IMR-90 (cell line): Measurements from ENCODE around the gene LECT2. TPM values are rescaled to one million over a fixed set of nuclear protein-coding genes. Genes with fewer than 3 reads are reported as not detected.

Experiments
- ATAC-seq: fragments of 200-7000 bp; cut with Tn5 transposase; 2 replicates; pipeline ENCODE4 v1.9.1; 2020; ENCODE audit warnings: low read depth, mild to moderate bottlenecking, moderate library complexity
- BruUV-seq: library from RNA; stranded (reverse); fragments of 400-500 nt; replicated peaks from 2 replicates; lab custom pipeline; 2021; lab: Mats Ljungman, UMichigan
- CTCF ChIA-PET: fragments of 300-600 bp; formaldehyde crosslinking; extraction: SDS; loops from one replicate; lab custom pipeline; 2021; ENCODE audit warnings: antibody characterized with exemption; lab: Yijun Ruan, JAX
- POLR2A ChIA-PET: fragments of 300-600 bp; sonication (Branson Sonifier 250); formaldehyde crosslinking; loops from one replicate; lab custom pipeline; 2022; ENCODE audit warnings: antibody characterized with exemption; ENCODE audit not compliant: unreplicated experiment; lab: Charles Lee
- DNase-seq: peaks from one replicate; pipeline ENCODE4 v3.0.0; 2013
- H2AFZ ChIP-seq: replicated peaks from 2 replicates; pipeline ENCODE3; 2013; ENCODE audit warnings: low read length, mild to moderate bottlenecking; ENCODE audit not compliant: poor library complexity
- H2AK5ac ChIP-seq: 2 replicates; pipeline ENCODE4 v1.6.1; 2013; ENCODE audit warnings: low read depth, low read length, inconsistent platforms
- H2AK9ac ChIP-seq: replicated peaks from 2 replicates; pipeline ENCODE3; 2013; ENCODE audit warnings: mild to moderate bottlenecking, low read depth, low read length, moderate library complexity; ENCODE audit not compliant: poor library complexity
- H2BK120ac ChIP-seq: 2 replicates; pipeline ENCODE4 v1.6.1; 2013; ENCODE audit warnings: low read depth, low read length, inconsistent platforms
- H2BK15ac ChIP-seq: 3 replicates; pipeline ENCODE4 v1.6.1; 2013; ENCODE audit warnings: low read depth, low read length, inconsistent platforms
- H2BK20ac ChIP-seq: 2 replicates; pipeline ENCODE4 v1.6.1; 2013; ENCODE audit warnings: low read depth, mild to moderate bottlenecking, inconsistent platforms, low read length, moderate library complexity
- H2BK5ac ChIP-seq: 2 replicates; pipeline ENCODE4 v1.6.1; 2013; ENCODE audit warnings: mild to moderate bottlenecking, low read depth, low read length, inconsistent platforms; ENCODE audit not compliant: poor library complexity, severe bottlenecking
- H3K14ac ChIP-seq: replicated peaks from 2 replicates; pipeline ENCODE4 v1.6.1; 2013; ENCODE audit warnings: low read depth, low read length, inconsistent platforms
- H3K18ac ChIP-seq: 2 replicates; pipeline ENCODE4 v1.6.1; 2013; ENCODE audit warnings: low read depth, low read length, control low read depth
- H3K23ac ChIP-seq: 2 replicates; pipeline ENCODE4 v1.6.1; 2013; ENCODE audit warnings: low read depth, low read length, inconsistent platforms
- H3K27ac ChIP-seq: 2 replicates; pipeline ENCODE4 v1.5.1; 2013; ENCODE audit warnings: mild to moderate bottlenecking, control low read depth, low read length; ENCODE audit not compliant: insufficient read depth
- H3K27me3 ChIP-seq: 2 replicates; pipeline ENCODE4 v1.6.1; 2013; ENCODE audit warnings: low read length; ENCODE audit not compliant: control insufficient read depth, insufficient read depth
- H3K36me3 ChIP-seq: 2 replicates; pipeline ENCODE4 v1.6.1; 2013; ENCODE audit warnings: low read length, mixed read lengths; ENCODE audit not compliant: control insufficient read depth, insufficient read depth
- H3K4ac ChIP-seq: 2 replicates; pipeline ENCODE4 v1.6.1; 2013; ENCODE audit warnings: low read depth, low read length, inconsistent platforms
- H3K4me1 ChIP-seq: 2 replicates; pipeline ENCODE4 v1.6.1; 2013; ENCODE audit warnings: low read length, mixed read lengths; ENCODE audit not compliant: control insufficient read depth, insufficient read depth
- H3K4me2 ChIP-seq: 2 replicates; pipeline ENCODE4 v1.6.1; 2013; ENCODE audit warnings: low read depth, mild to moderate bottlenecking, control low read depth, low read length, moderate library complexity
- H3K4me3 ChIP-seq: 2 replicates; pipeline ENCODE4 v1.5.1; 2013; ENCODE audit warnings: low read depth, mild to moderate bottlenecking, control low read depth, low read length, moderate library complexity; ENCODE audit not compliant: insufficient read depth
- H3K56ac ChIP-seq: 2 replicates; pipeline ENCODE4 v1.6.1; 2013; ENCODE audit warnings: low read length, inconsistent platforms; ENCODE audit not compliant: insufficient read depth; ENCODE audit errors: extremely low read depth
- H3K79me1 ChIP-seq, 2 experiments: 2 replicates each; pipeline ENCODE4 v1.6.1; 2013; ENCODE audit warnings: low read length in 2 of 2, inconsistent platforms in 1 of 2, low read depth in 1 of 2
- H3K9ac ChIP-seq: 2 replicates; pipeline ENCODE4 v1.6.1; 2013; ENCODE audit warnings: low read depth, low read length, control low read depth
- H3K9me1 ChIP-seq: 2 replicates; pipeline ENCODE4 v1.6.1; 2013; ENCODE audit warnings: low read length, inconsistent platforms; ENCODE audit not compliant: insufficient read depth
- H3K9me3 ChIP-seq: 2 replicates; pipeline ENCODE4 v1.6.1; 2013; ENCODE audit warnings: low read length; ENCODE audit not compliant: control insufficient read depth, insufficient read depth
- H4K20me1 ChIP-seq: 2 replicates; pipeline ENCODE4 v1.6.1; 2013; ENCODE audit warnings: low read length, inconsistent platforms; ENCODE audit not compliant: insufficient read depth
- H4K5ac ChIP-seq: 2 replicates; pipeline ENCODE4 v1.6.1; 2013; ENCODE audit warnings: mild to moderate bottlenecking, low read depth, low read length, control low read depth
- H4K8ac ChIP-seq, 2 experiments: 2 replicates each; pipeline ENCODE4 v1.6.1; 2013; ENCODE audit warnings: low read depth in 2 of 2, low read length in 2 of 2, control low read depth in 1 of 2, inconsistent platforms in 1 of 2
- H4K91ac ChIP-seq: 2 replicates; pipeline ENCODE4 v1.6.1; 2013; ENCODE audit warnings: low read depth, low read length, inconsistent platforms; ENCODE audit not compliant: insufficient read depth
- BHLHE40 ChIP-seq: fragments of 150-350 bp; IDR thresholded peaks from 2 replicates; pipeline ENCODE4 v1.6.1; 2016; ENCODE audit warnings: mild to moderate bottlenecking, low read depth, low read length
- CEBPB ChIP-seq: IDR thresholded peaks from 2 replicates; pipeline ENCODE4 v1.6.1; 2012; ENCODE audit warnings: low read depth, low read length, improper control_type of control experiment
- CHD1 ChIP-seq: IDR thresholded peaks from 2 replicates; pipeline ENCODE4 v1.6.1; 2012; ENCODE audit warnings: low read depth, low read length, improper control_type of control experiment
- MAFK ChIP-seq: IDR thresholded peaks from 2 replicates; pipeline ENCODE4 v1.6.1; 2012; ENCODE audit warnings: low read depth, low read length, improper control_type of control experiment
- POLR2A ChIP-seq: IDR thresholded peaks from 2 replicates; pipeline ENCODE4 v1.6.1; 2012; ENCODE audit warnings: mild to moderate bottlenecking, low read depth, low read length
- WGBS, 2 experiments: methylation state at CpG; one replicate each; pipeline versions ENCODE4 v1.1.5 to v1.1.7; 2013; ENCODE audit warnings: missing lambda C conversion rate in 2 of 2; ENCODE audit not compliant: insufficient read length in 1 of 2; ENCODE audit errors: extremely low coverage in 2 of 2; 5-methylcytosine and 5-hydroxymethylcytosine counted together
- dilution Hi-C: fragments of 300-500 bp; cut with HindIII; formaldehyde crosslinking; loops from one replicate; pipeline ENCODE4 v1.14.3; 2018; ENCODE audit warnings: low sequenced_read_pairs; ENCODE audit not compliant: unreplicated experiment
- in situ Hi-C: fragments of 300-500 bp; cut with MboI; formaldehyde crosslinking; loops from 3 replicates; pipeline ENCODE4 v1.14.3; 2019; ENCODE audit warnings: low sequenced_read_pairs, inconsistent platforms, mixed read lengths
- intact Hi-C: fragments of 100-400 bp; cut with micrococcal nuclease; formaldehyde crosslinking; loops from 2 replicates; pipeline ENCODE4 v1.10.0; 2022
- polyA plus RNA-seq, 3 experiments: library from polyadenylated mRNA; depleted of rRNA; stranded (reverse); fragments of >200 nt; gene quantifications; 2 replicates each; pipeline ENCODE4 v1.2.3, GENCODE V29; 2012; ENCODE audit warnings: low replicate concordance in 1 of 3
- total RNA-seq: library from RNA; depleted of rRNA; stranded (reverse); fragments of >200 nt; gene quantifications from 2 replicates; pipeline ENCODE4 v1.2.3, GENCODE V29; 2012

The LECT2 gene
- total and polyA plus RNA-seq, 2 of the 4 experiments (the other 2 are of a cell fraction) = not detected

DNA sequence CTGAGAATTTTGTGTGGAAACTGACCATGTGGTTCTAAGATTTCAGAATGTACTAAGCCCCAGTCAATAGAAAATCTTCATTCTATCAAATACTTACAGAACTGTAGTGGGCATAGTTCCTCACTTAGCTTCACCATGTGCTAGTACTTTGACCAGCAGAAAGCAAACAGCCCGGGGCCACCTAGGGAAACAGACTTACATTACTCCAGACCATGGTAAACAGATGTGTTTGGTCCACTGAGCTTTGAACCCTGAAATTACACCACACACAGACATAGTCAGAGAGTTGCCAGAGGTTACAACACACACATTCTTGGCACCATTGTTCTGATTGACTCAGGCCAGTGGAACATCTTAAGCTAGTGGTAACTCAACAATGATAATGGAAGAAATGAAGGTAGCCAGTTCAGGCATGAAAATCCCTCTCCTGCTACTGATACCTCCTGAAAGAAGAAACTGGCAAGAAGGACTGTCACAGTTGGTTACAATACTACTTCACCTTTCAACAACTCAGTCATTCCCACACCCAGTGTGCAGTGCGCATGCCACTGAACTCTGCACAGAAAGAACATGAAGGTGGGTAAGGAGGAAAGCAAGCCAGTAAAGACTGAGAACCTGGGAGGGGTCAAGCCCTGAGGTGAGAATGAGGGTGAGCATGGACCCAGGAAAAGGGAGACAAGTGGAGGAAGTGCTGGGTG is 18.7 kb upstream of the LECT2 start:
- 0 out of 4 replicates have a peak overlapping the region, but pooled peaks of 1 of the 2 experiments have one; percentile 62 for H4K8ac ChIP-seq
- no TSS peak for BruUV-seq
- no peaks in the 10 kb centered on the region for H3K36me3 ChIP-seq
- H3K9me1 ChIP-seq = 0 out of 2 replicates have a peak, but pooled peaks cover 3% of the 10 kb centered on the region
- in situ Hi-C loops = no loop called here
- no peaks in the 10 kb centered on the region for H3K79me1 ChIP-seq
- 100% methylated on average over 1 of the region's 2 CpGs; no CpG with 5 or more reads in 1 of the 2 experiments for WGBS, 2 experiments
- H2BK120ac ChIP-seq = peak overlapping the region; percentile 38; the same call in 1 of the 2 replicates
- no peak overlapping the region for H2AK9ac ChIP-seq
- no peak overlapping the region for H3K9ac ChIP-seq
- peaks cover 3% of the 10 kb centered on the region for H3K4me1 ChIP-seq
- no peak overlapping the region for H3K23ac ChIP-seq
- POLR2A ChIA-PET = no interaction called here
- H2AFZ ChIP-seq = peak overlapping the region; percentile 37
- H3K56ac ChIP-seq = no peak overlapping the region
- DNase-seq (peak; percentile 75), ATAC-seq (peak; percentile 57)
- TF ChIP-seq MAFK (no peak), BHLHE40 (no peak), CEBPB (peak; percentile 71; the same call in 1 of the 2 replicates), POLR2A (no peak), CHD1 (no peak)
- peak overlapping the region; percentile 55; the same call in 1 of the 2 replicates for H2AK5ac ChIP-seq
- no peak overlapping the region for H3K4me3 ChIP-seq
- H3K14ac ChIP-seq = peak overlapping the region; percentile 68; the same call in 1 of the 2 replicates
- no peak overlapping the region for H3K4me2 ChIP-seq
- peak overlapping the region; percentile 45; the same call in 1 of the 2 replicates for H3K4ac ChIP-seq
- 0 out of 3 replicates have a peak overlapping the region, but pooled peaks have one; percentile 2 for H2BK15ac ChIP-seq
- no peak overlapping the region for H2BK5ac ChIP-seq
- dilution Hi-C loops = no loop called here
- H2BK20ac ChIP-seq = peak overlapping the region; percentile 14; the same call in 1 of the 2 replicates
- no peak overlapping the region; the same call in 1 of the 2 replicates for H4K91ac ChIP-seq
- CTCF ChIA-PET = interaction anchor here (0.6 to 1.2 kb wide), 2 partner anchors 23 to 798 kb away, joined by 3 to 6 read pairs; no protein-coding TSS in a partner anchor
- no peak overlapping the region for H3K27ac ChIP-seq
- no peaks in the 10 kb centered on the region for H3K27me3 ChIP-seq
- no peaks in the 10 kb centered on the region for H4K20me1 ChIP-seq
- peak overlapping the region; percentile 23; the same call in 1 of the 2 replicates for H4K5ac ChIP-seq
- H3K18ac ChIP-seq = peak overlapping the region; percentile 88
- intact Hi-C loops = no loop called here
- no peaks in the 10 kb centered on the region for H3K9me3 ChIP-seq
